DMS114 treated with DMSO at 0.1 percent for 48 hours (cell line): ENCODE results near the gene AMELY.
"Not testable (repeated sequence)": the region's sequence is repeated elsewhere in the genome, so short reads cannot be mapped to it uniquely, and the experiment has no call there.

Experiments
- DNase-seq: peaks from one replicate; lab custom pipeline; 2025; ENCODE audit not compliant: unreplicated experiment; lab: John Stamatoyannopoulos, UW

AMELY gene, protein sequence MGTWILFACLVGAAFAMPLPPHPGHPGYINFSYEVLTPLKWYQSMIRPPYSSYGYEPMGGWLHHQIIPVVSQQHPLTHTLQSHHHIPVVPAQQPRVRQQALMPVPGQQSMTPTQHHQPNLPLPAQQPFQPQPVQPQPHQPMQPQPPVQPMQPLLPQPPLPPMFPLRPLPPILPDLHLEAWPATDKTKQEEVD

DNA sequence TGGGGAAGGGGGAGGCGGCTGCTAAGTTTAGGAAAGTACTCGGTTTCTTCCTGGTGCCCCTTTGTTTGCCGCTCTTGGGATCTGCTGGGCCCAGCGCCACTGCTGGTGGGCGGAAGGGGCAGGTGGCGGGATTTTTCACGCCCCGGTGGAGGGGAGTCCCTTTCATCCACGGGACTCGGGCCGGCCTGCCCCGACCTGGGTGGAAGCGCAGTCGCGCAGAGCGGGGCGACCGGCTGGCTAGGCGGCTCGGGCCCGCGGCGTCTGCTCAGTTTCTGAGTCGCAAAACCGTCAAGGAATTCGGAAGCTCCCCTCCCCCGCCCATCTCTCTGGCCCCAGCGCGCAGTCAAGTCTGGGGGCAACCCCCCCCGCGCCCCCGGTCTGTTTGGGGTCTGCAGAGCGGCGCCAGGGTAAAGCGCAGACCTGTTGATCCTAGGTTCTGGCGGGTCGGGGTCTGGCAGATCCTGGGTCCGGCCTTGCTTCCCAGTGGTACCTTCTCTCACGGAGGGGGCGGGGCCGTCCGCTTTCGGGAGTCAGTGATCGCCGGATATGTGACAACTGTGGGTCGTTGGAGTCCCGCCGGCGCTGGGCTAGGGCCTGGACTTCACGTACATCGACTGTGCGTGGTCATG, at the start of gene AMELY:
Gene AMELY, minus strand, starts transcription at position 500 of the 629 bp plus-strand sequence. CDS start 39,144 bp downstream, outside the sequence.
- DNase-seq = no peak

DNA sequence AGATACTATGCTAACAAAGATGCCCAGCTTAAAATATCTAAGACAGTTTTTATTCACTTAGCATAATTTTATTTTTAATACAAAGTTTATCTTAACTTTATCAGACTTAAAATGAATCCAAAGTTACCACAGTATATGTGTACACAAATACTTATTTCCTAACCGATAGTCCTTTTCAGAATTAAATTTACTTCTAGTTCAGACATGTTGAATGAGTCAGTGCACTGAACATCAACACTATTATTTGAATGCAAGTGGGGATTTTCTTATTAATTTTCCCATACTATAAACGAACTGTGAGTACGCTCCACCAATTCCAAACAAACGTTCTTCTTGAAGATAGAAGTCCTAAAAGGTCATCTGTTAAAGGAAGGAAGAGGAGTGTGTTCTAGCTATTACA, 38.4 kb upstream of the AMELY start:
- DNase-seq = no peak

DNA sequence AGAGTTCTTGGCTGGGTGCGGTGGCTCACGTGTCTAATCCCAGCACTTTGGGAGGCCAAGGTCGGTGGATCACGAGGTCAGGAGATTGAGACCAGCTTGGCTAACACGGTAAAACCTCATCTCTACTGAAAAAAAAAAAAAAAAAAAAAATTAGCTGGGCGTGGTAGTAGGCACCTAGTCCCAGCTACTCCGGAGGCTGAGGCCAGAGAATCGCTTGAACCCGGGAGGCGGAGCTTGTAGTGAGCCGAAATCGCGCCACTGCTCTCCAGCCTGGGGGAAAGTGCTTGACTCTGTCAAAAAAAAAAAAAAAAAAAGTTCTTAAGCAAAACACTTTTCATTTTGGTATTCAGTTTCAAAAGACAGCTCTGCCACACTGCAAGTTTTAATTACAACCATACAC, 36.8 kb upstream of the AMELY start:
- no peak for DNase-seq

DNA sequence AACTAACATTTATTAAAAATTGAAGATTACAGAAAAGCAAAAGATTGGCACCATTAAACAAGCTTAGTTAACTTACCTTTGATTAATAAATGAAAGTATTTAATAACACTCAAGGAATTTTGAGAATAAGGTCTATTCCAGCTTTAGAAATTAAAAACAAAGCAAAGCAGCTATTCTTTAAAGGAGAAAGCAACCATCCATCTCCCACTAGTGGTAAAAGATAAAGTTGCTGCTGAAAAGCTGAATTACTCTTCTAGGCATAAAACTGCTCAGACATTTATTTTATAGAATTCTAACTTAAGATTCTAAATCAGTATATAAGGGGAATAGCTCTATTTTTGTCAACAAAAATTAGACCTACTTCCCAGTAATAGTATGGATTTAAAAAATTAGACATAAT, 36.1 kb upstream of the AMELY start:
- no peak for DNase-seq

DNA sequence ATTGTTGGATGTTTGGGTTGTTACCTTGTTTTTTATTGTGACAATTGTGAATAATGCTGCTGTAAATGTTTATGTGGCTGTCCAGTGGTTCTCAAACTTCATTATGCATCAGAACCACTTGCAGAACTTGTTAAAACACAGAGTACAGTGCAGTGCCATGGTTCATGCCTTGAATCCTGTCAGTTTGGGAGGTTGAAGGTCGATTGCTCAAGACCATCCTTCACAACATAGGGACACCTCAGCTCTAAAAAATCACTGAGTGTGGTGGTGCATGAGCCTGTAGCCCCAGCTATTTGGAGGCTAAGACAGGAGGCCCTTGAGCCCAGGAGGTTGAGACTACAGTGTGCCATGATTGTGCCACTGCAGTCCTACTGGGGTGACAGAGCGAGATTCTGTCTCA, 23.9 kb upstream of the AMELY start:
- no peak for DNase-seq

DNA sequence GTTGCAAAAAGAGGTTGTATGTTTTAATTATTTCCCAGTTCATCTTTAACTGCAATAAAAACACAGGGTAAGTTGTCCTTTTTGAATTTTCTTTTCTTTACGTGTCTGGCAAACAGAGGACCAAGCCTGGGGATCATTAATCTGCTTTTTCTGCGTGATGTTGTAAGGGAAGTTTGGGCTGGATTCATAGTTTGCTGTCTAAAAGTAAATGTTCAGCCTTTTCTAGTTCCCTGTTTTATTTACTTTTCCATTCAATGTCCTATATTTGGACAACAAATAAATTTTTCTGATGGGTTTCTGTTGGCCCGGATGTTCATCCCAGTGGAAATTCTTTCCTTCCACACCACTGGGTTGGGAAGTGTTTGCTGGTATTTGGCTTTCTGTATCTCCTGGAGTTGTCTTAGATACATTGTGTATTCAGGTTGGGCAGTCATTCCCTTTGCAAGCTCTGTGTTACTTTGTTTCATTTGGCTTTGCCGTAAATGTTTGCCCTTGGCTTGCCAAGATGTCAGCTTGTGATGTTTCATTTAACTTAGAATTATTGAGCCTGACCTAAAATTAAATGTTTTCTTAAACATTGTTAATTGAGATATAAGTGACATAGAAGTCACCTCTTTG, 20.3 kb upstream of the AMELY start:
- DNase-seq = no peak

DNA sequence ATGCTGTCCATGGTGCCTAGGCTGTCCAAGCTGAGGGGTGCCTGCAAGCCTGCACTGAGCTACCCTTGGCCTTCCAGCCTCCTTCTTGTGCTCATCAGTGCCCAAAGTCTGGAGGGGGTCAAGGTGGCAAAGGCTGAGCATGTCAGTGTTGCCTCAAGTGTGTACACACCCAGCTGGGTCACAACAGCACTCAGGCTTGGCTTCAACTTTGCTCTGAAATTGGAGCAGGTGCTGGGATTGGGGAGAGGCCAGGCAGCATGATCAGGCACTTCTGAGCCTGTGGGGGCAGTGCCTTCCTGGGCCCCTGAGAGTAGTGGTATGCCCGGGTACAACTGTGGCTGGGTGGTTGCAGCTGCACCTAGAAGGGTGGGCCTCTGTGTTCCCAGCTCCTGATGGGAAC, 17.7 kb upstream of the AMELY start:
- no peak for DNase-seq

DNA sequence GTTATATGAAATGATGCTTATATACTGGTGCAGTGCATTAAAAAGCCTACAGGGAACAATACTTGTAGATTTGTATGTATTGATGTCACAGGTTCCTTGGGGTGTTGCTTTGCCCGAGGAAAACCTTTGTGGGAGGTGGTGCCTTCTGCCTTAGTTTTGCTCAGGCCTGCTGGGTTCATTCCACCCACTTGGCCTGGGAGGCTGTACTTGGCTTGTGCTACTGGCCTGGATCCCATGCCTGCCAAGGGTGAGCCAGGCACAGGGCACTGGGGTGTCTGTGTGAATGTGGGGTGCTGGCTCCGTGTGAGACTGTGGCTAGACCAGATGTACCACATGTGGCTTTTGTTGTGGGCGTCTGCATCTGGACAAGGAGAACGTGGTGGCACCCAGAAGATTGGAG, 16.7 kb upstream of the AMELY start:
- DNase-seq = no peak

DNA sequence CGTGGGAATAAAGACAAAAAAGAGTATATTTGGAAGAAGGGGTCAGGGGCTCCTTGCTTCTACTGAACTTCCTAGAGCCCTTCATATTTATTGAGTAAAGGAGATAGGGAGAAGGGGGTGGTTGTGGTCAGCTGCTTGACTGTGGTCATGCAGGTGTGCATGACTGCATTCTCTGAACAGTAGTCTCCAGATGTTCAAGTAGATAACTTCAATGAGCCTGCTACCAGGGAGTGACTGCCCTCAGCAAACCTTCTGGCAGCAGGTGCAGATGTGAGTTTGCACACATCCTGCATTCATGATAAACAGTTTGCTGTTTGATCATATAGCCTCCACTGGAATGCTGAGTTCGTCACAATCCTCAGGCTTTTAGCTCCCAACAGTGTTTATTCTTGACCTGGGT, 9.5 kb upstream of the AMELY start:
- no peak for DNase-seq

DNA sequence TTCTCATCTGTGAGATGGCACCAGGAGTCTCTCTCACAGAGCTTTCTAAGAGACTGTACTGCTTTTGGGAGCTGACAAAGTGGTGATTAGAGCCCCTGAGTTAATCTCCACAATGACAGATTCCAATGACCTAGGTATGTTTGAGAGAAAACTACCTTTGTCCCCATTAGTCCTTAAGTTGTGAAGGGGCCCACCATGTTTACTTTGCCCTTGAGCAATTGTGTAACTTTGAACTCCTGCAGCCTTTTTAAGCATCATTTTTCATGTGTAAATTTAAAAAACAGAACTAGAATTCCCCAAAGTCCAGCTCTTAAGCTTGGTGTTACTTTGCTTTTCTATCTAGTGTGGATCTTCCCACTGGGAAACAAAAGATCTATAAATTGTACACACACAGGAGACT, 1.8 kb upstream of the AMELY start:
- no peak for DNase-seq

DNA sequence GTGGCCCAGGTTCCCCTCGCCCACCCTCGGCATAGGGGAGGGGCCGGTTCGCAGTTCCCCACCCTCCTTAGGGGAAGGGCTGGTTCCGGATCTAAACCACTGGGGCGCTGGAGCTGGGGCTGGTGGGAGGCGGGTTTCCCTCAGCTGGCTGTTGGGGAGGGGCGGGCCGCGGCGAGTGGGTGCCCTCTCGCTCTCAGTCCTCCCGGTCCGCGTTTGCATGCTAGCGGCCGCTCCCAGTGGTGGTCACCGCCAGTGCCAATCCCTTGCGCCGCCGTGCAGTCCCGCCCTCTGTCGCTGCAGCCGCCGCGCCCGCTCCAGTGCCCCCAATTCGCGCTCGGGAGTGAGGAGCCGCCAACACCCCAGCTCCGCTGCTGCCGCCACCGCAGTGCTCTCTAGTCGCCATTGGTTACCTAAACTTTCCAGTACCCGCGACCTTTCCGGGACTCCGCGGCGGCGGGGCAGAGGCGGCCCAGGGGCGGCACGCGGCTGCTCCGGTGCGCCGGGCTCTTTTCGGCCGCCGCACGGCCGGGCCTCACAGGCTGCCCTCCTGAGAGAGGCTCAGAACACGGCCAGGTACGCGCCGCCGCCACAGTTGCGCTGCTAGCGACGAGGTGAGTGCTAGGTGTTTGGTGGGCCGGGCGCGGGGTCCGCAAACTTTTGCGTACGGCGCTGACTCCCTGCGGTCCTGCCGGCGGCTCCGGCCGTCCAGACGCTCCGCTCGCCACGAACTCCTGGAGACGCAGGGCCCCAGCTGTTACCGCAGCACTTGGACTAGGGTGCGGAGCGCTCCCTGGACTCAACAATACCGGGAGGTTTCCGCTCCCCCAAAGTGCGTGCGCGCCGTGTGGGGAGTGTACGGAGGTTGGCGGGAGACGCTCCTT, 940 bp downstream of the AMELY start, which contains the start of gene TBL1Y:
Gene TBL1Y, plus strand, starts transcription at position 326 of the 881 bp plus-strand sequence. CDS start 114,388 bp downstream, outside the sequence.
- no peak for DNase-seq

DNA sequence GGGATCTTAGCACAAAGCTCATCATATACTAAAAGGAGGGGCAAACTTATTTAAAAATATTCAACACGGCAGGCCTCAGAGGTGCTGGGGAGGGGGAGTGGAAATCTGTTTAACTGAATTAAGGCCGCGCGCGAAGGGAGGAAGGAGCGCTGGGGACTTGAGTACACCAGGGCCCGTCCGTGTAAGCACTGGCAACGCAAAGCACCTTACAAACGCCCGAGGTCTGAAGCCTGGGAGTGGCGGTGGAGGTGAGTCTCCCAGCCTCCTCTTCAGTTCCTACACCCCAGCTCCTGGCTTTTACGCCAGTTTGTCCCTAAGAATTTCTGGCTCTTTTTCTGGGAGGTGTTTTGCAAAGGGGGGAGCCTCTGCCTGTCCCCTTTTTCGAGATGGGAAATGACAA, 1.7 kb downstream of the AMELY start:
- DNase-seq = no peak

DNA sequence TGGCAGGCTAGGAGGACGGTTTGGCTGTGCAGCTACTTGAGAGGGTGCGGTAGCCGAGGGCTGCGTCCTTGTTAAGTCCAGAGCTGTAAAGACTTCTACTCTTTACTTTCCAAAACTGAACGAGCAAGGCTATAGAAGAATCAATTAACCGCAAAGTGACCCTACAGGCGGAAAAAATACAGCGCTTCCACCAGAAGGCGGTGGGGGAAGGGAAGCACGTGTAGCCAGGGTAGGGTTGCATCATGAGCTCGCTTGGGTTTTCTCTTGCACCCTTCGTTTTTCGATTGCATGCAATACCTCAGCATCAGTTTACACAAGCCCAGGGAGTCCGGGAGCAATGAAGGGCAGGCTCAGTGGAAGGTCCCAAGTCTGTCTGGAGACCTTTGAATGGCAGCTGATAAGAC, 2.4 kb downstream of the AMELY start:
- DNase-seq = no peak

DNA sequence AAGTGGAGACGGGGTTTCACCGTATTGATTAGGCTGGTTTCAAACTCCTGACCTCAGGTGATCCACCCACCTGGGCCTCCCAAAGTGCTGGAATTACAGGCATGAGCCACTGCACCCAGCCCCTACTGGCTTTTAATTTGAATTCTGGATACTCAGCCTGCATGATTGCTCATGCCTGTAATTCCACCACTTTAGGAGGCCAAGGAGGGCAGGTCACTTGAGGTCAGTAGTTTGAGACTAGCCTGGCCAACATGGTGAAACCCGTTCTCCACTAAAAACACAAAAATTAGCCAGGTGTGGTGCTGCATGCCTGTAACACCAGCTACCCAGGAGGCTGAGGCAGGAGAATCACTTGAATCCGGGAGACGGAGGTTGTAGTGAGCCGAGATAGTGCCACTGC, 3.5 kb downstream of the AMELY start:
- DNase-seq = not testable (repeated sequence)

DNA sequence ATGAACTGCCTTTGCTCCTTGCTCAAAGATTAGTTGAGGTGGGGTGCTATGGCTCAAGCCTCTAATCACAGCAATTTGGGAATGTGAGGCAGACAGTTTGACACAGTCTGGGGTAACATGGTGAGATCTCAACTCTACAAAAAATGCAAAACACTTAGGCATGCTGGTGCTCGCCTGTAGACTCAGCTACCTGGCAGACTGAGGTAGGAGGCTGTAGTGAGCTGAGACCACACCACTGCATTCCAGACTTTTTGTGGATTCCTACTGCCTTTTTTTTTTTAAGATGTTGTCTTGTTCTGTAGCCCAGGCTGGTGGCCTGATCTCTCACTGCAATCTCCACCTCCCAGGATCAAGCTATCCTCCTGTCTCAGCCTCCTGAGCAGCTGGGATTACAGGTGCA, 4.0 kb downstream of the AMELY start:
- DNase-seq = no peak

DNA sequence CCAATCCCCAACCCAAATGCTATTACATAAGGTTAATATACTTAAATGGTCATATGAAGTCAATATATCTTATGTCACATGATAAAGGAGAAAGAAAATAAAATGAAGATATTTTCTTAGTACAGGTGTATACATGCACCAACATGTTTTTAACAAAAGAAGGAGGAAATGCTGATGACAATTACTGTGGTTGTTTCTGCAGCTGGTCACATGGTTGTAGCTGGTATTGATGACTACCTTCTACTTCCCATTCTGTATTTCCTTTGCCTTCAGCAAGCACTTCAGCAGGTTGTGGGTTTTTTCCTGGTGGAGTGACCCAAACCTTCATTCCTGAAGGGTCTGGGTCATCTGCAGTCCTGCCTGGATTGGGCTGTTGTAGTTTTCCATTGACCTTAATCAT, 9.4 kb downstream of the AMELY start:
- DNase-seq = not testable (repeated sequence)

DNA sequence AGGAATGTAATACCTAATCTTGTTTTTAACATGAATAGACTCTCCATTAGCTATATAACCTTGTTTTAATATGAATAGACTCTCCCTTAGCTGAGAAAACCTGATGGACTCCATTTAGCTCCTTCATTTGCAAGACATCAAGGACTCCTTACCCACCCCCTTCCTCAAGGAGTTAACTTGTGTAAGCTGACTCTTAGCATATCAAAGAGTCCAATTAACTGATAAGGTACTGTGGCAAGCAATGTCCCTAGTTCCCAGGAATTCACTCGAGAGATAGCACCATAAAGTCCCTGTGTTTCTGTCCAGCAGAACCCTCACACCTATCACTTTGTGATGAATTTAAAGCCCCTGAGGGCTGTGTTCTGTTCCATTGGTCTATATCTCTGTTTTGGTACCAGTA, 16.3 kb downstream of the AMELY start:
- no peak for DNase-seq

DNA sequence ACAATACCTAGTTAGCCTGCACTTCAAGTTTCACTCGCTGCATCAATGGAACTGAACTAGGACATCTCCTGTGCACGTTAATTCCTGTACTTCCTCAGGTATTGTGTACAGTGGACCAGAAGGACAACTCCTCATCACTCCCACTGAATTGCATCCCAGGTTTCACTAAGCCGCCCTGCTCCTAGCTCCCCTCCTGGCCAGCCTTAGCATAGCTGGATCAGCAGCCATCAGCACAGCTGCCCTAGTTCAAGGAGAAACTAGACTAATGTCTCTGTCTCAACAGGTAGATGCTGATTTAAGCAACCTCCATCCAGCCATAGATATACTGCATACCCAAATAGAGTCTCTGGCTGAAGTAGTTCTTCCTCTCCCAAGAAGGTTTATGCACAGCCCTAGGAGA, 17.1 kb downstream of the AMELY start:
- DNase-seq = no peak

DNA sequence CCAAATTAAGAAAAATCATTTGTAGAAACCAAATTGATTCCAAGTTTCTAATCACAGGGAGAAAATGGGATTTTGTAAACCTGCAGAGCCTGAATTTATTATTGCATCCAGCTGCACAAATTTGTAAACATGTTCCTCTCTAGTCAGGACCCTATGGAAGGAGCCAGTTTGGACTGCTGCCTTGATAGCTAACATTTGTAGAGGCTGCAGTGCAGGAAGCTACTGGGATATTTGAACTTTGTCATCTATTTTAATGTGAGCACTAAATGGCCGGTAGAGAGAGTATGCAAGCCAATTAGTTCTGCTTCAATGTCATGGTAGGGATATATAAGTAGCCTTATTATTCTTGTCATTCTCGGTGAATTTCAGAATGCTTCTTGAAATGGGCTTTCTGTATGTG, 62.2 kb downstream of the AMELY start:
- no peak for DNase-seq

DNA sequence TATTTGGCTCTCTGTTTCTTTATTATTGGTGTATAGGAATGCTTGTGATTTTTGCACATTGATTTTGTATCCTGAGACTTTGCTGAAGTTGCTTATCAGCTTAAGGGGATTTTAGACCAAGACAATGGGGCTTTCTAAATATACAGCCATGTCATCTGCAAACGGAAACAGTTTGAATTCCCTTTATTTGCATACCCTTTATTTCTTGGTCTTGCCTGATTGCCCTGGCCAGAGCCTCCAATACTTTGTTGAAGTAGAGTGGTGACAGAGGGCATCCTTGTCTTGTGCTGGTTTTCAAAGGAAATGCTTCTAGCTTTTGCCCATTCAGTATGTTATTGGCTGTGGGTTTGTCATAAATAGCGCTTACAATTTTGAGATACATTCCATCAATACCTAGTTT, 68.9 kb downstream of the AMELY start:
- not testable (repeated sequence) for DNase-seq
